K562 (cell line): Measurements from ENCODE around the gene KCNQ2. TPM values are rescaled to one million over a fixed set of nuclear protein-coding genes. Genes with fewer than 3 reads are reported as not detected.
A peak's percentile ranks its signal among the peaks of the same experiment; 100 is the strongest.

ENCODE experiments used
- CBX3 ChIP-seq, 2 experiments: IDR thresholded peaks; 1 replicate in 1 of 2; 2 replicates in 1 of 2; pipeline ENCODE4 v1.6.1; 2012; ENCODE audit warnings: inconsistent platforms in 2 of 2, low read length in 2 of 2, borderline replicate concordance in 1 of 2, control low read depth in 1 of 2
- COPS2 ChIP-seq: fragments of 450-650 bp; conservative IDR thresholded peaks from 2 replicates; pipeline ENCODE4 v1.6.1; 2016; ENCODE audit warnings: mild to moderate bottlenecking, moderate library complexity
- CSDE1 ChIP-seq, 2 experiments: fragments of 450-650 bp; IDR thresholded peaks; 2 replicates each; pipeline ENCODE4 v1.6.1; 2016; ENCODE audit warnings: mild to moderate bottlenecking in 1 of 2
- CTBP1 ChIP-seq: fragments of 450-650 bp; IDR thresholded peaks from 2 replicates; pipeline ENCODE4 v1.6.1; 2016; ENCODE audit warnings: borderline replicate concordance
- FOXK1 ChIP-seq: sonication (generic); formaldehyde crosslinking; IDR thresholded peaks from 2 replicates; pipeline ENCODE4 v1.8.0; 2022; ENCODE audit warnings: missing genetic modification reagents, mild to moderate bottlenecking, borderline replicate concordance
- KAT2B ChIP-seq: IDR thresholded peaks from one replicate; pipeline ENCODE4 v1.6.1; 2012; ENCODE audit warnings: low read depth, mild to moderate bottlenecking, control low read depth, inconsistent platforms, low read length, moderate library complexity
- KDM1A ChIP-seq, 2 experiments: fragments of 450-650 bp; IDR thresholded peaks; 2 replicates each; pipeline ENCODE4 v1.6.1; 2016; ENCODE audit warnings: mild to moderate bottlenecking in 2 of 2
- PML ChIP-seq: IDR thresholded peaks from 2 replicates; pipeline ENCODE4 v1.6.1; 2012; ENCODE audit warnings: low read length, inconsistent platforms
- PURB ChIP-seq: sonication (generic); formaldehyde crosslinking; IDR thresholded peaks from 2 replicates; pipeline ENCODE4 v1.9.0; 2021; ENCODE audit warnings: low read depth, mild to moderate bottlenecking, missing genetic modification reagents
- RBM22 ChIP-seq: fragments of 200-400 bp; formaldehyde crosslinking; IDR thresholded peaks from 2 replicates; pipeline ENCODE4 v1.6.1; 2018; ENCODE audit warnings: low read length, low read depth; ENCODE audit not compliant: poor library complexity, severe bottlenecking
- RFX1 ChIP-seq: fragments of 450-650 bp; IDR thresholded peaks from 2 replicates; pipeline ENCODE4 v1.6.1; 2016; ENCODE audit warnings: mild to moderate bottlenecking, moderate library complexity
- SRSF9 ChIP-seq: fragments of 200-400 bp; formaldehyde crosslinking; IDR thresholded peaks from 2 replicates; pipeline ENCODE4 v1.6.1; 2017; ENCODE audit warnings: low read depth, low read length, borderline replicate concordance
- TSHZ1 ChIP-seq: fragments of 250-450 bp; sonication (Bioruptor Pico); IDR thresholded peaks from 2 replicates; pipeline ENCODE4 v1.4.0; 2020; ENCODE audit warnings: mild to moderate bottlenecking, moderate library complexity
- U2AF2 ChIP-seq: fragments of 200-400 bp; formaldehyde crosslinking; optimal IDR thresholded peaks from 2 replicates; pipeline ENCODE3; 2017; ENCODE audit warnings: low read depth, mild to moderate bottlenecking, low read length
- XRCC3 ChIP-seq: fragments of 450-650 bp; IDR thresholded peaks from 2 replicates; pipeline ENCODE4 v1.6.1; 2017; ENCODE audit warnings: mild to moderate bottlenecking, moderate library complexity
- YY1 ChIP-seq, 3 experiments: IDR thresholded peaks; 2 replicates each; pipeline ENCODE4 v1.6.1; 2011; ENCODE audit warnings: low read length in 2 of 3, mild to moderate bottlenecking in 2 of 3, moderate library complexity in 2 of 3, borderline replicate concordance in 1 of 3, control low read depth in 1 of 3, low read depth in 1 of 3; ENCODE audit not compliant: insufficient read depth in 3 of 3, insufficient replicate concordance in 2 of 3, control insufficient read depth in 1 of 3, insufficient read length in 1 of 3; ENCODE audit errors: extremely low read depth in 1 of 3
- ZNF57 ChIP-seq: fragments of 450-650 bp; formaldehyde crosslinking; IDR thresholded peaks from 2 replicates; pipeline ENCODE4 v1.4.0; 2020; ENCODE audit warnings: mild to moderate bottlenecking, moderate library complexity
- ZNF583 ChIP-seq: fragments of 250-450 bp; sonication (Bioruptor Pico); IDR thresholded peaks from 2 replicates; pipeline ENCODE4 v1.4.0; 2020
- ZNF589 ChIP-seq: fragments of 200-800 bp; sonication (Bioruptor generic); IDR thresholded peaks from 2 replicates; pipeline ENCODE4 v1.6.1; 2016; ENCODE audit warnings: low read depth, missing genetic modification characterization, missing compliant biosample characterization
- ZNF707 ChIP-seq: fragments of 250-450 bp; sonication (Bioruptor Pico); conservative IDR thresholded peaks from 2 replicates; pipeline ENCODE4 v1.8.0; 2022; ENCODE audit warnings: inconsistent platforms, mild to moderate bottlenecking, moderate library complexity
- polyA plus RNA-seq, 8 experiments: library from polyadenylated mRNA; depleted of rRNA in 4 of 8; stranded (reverse) in 5 of 8; unstranded in 3 of 8; fragments of >200 nt; fragmentation: Nextera tagmentation in 2 of 8; fragmentation: Illumina TruSeq in 1 of 8; extraction: Ambion mirVana in 2 of 8; extraction: Trizol in 1 of 8; gene quantifications; 2 replicates each; pipeline versions ENCODE4 v1.2.1 to v1.2.3, GENCODE V29; 2011 to 2014; ENCODE audit warnings: inconsistent platforms in 1 of 8, missing spikeins in 1 of 8
- total RNA-seq, 7 experiments: library from RNA; depleted of rRNA in 6 of 7; stranded (reverse); fragments of >200 nt in 6 of 7; fragmentation: Illumina TruSeq in 2 of 7; extraction: Trizol in 2 of 7; gene quantifications; 2 replicates each; pipeline versions ENCODE4 v1.2.1 to v1.2.3, GENCODE V29; 2011 to 2021; ENCODE audit warnings: low replicate concordance in 1 of 7
- TF ChIP-seq, protein P1 (sequence below), 2 experiments: fragments of 450-650 bp in 1 of 2; sonication (generic) in 1 of 2; formaldehyde crosslinking in 1 of 2; IDR thresholded peaks in 1 of 2; conservative IDR thresholded peaks in 1 of 2; 2 replicates each; pipeline versions ENCODE4 v1.6.1 to v1.8.1; 2016 to 2023; ENCODE audit warnings: mild to moderate bottlenecking in 2 of 2, moderate library complexity in 2 of 2, inconsistent platforms in 1 of 2, missing genetic modification reagents in 1 of 2

Gene KCNQ2
- total and polyA plus RNA-seq, 9 of the 15 experiments (the other 6 are each of a cell fraction or from before 2014, with no cell fraction given), result 0.13 to 0.16 TPM; not detected in 7

DNA sequence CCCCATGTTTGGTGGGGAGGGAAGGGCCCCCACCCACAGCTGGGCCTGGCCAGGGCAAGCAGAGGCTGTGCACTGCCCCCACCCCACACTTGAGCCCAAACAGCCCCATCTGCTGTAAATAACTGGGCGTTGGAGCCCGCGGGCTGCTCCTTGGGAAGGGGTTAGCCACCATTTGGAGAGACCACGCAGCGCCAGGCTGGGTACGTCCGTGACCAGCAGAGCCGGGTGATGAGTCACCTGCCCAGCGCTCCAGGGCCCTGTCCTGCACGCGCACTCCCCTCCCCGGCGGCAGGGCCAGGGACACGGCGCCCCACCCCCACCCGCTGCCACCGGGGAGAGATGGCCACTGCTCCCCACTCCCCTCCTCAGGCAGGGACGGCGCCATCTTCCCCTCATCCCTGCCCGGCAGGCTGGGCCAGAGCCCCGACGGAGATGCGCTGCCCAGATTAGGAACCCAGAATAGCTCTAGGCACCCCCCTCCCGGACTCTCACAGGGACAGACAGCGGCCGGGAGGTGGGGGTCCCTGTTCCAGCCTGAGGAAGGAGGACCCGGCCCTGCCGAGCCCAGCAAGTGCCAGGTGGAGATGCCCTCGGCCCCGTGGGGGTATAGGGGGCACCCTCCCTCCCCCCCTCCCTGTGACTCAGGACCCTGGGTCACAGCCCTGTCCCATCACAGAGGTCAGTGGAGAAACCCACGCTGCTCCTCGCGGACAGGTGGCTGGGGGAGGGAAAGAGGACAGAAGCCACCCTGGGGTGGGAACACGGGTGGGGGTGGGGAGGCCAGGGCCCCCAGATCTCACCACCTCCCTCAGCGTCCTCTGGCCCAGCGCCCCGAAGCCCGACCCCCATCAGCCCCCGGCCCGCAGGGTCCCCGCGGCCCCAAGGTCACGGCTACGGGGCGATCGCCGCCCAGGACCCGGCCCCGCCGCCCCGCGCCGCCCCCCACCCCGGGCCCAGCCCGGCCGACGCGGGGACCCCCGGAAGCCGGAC is 25.8 kb upstream of the KCNQ2 start (continued):
- TF ChIP-seq ZNF707 (CRISPR knock-in tag), result no peak
- no peak for TF ChIP-seq ZNF583 (CRISPR knock-in tag)
- no peak for TF ChIP-seq FOXK1
- TF ChIP-seq COPS2, result no peak
- no peak for TF ChIP-seq CSDE1 (IDR thresholded peaks at IDR 0.05)
- no peak for TF ChIP-seq XRCC3
- no peak for TF ChIP-seq TSHZ1 (CRISPR knock-in tag)
- TF ChIP-seq CBX3 (IDR thresholded peaks at IDR 0.05; ENCODE audit: borderline replicate concordance in 1 of 2, low read length in 2 of 2), result no peak
- TF ChIP-seq PML, result no peak
- no peak for TF ChIP-seq U2AF2
- TF ChIP-seq CTBP1, result peak; percentile 35; the same call in 1 of the 2 replicates
- TF ChIP-seq RFX1, result no peak
- TF ChIP-seq RBM22, result no peak
- no peak for TF ChIP-seq PURB (CRISPR knock-in tag)
- TF ChIP-seq ZNF57 (CRISPR knock-in tag), result no peak
- no peak for TF ChIP-seq SRSF9
- TF ChIP-seq KAT2B, result no peak
- TF ChIP-seq, protein P1, sequence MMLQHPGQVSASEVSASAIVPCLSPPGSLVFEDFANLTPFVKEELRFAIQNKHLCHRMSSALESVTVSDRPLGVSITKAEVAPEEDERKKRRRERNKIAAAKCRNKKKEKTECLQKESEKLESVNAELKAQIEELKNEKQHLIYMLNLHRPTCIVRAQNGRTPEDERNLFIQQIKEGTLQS (IDR thresholded peaks at IDR 0.05), result peak; percentile 83
- TF ChIP-seq, protein P1 (CRISPR knock-in tag; conservative IDR thresholded peaks at IDR 0.05), result no peak
- no peak for TF ChIP-seq ZNF589
- peak in 1 of 3 experiments; percentile 57 for TF ChIP-seq YY1 (IDR thresholded peaks at IDR 0.05; ENCODE audit: borderline replicate concordance in 1 of 3, control insufficient read depth in 1 of 3, extremely low read depth in 1 of 3, insufficient read depth in 3 of 3, insufficient read length in 1 of 3, insufficient replicate concordance in 2 of 3, low read depth in 1 of 3, low read length in 2 of 3)
- TF ChIP-seq KDM1A (IDR thresholded peaks at IDR 0.05), result no peak
